HFFc6 (cell line): ENCODE data around the gene PNPLA7. TPM values are rescaled to one million over a fixed set of nuclear protein-coding genes. Genes with fewer than 3 reads are reported as not detected.

Source experiments
- DNase-seq: peaks from one replicate; pipeline ENCODE4 v3.0.0-alpha.2; 2018
- H3K27ac Mint-ChIP-seq: 2 replicates; pipeline ENCODE4 v1.8.0; 2020; ENCODE audit warnings: mild to moderate bottlenecking, mixed read lengths
- H3K27me3 Mint-ChIP-seq: 2 replicates; pipeline ENCODE4 v1.8.0; 2021; ENCODE audit warnings: mild to moderate bottlenecking, moderate library complexity, mixed read lengths; ENCODE audit not compliant: insufficient read depth
- H3K36me3 Mint-ChIP-seq: 2 replicates; pipeline ENCODE4 v1.8.0; 2021; ENCODE audit warnings: low read depth, mixed read lengths
- H3K4me1 Mint-ChIP-seq: 2 replicates; pipeline ENCODE4 v1.8.0; 2020; ENCODE audit warnings: low read depth, mixed read lengths
- H3K4me3 Mint-ChIP-seq: 2 replicates; pipeline ENCODE4 v1.8.0; 2020; ENCODE audit warnings: mild to moderate bottlenecking, moderate library complexity, mixed read lengths
- H3K9me3 Mint-ChIP-seq: 2 replicates; pipeline ENCODE4 v1.8.0; 2020; ENCODE audit warnings: mild to moderate bottlenecking, mixed read lengths
- CTCF ChIP-seq: fragments of 200-600 bp; sonication (generic); IDR thresholded peaks from 2 replicates; pipeline ENCODE4 v1.5.0; 2021; ENCODE audit warnings: antibody characterized with exemption, mild to moderate bottlenecking
- total RNA-seq, 6 experiments: library from RNA; stranded (reverse); fragmentation: NEBNext Ultra II Directional; extraction: Animal tissue kit (Norgen Biotek cat#: 25700); gene quantifications; 2 replicates in 1 of 6; 3 replicates in 5 of 6; pipeline ENCODE4 v1.2.3, GENCODE V29; 2021

The PNPLA7 gene
- total RNA-seq, 6 experiments from 2014 or later, result 0.20 to 0.90 (median 0.52) TPM

- TF ChIP-seq CTCF, result no peak
- Mint-ChIP-seq H3K4me3 (no peak overlapping the region), H3K9me3 (no peaks in the 10 kb centered on the region; the same call in 1 of the 2 replicates), H3K4me1 (no peaks in the 10 kb centered on the region), H3K36me3 (no peaks in the 10 kb centered on the region), H3K27ac (no peak overlapping the region), H3K27me3 (peaks cover 8% of the 10 kb centered on the region)
- DNase-seq, result no peak
Measured at GRCh38 chr9:137493364-137494103, 56.7 kb downstream of the PNPLA7 start.

GRCh38 chr9:137492464-137493363 is 57.5 kb downstream of the PNPLA7 start:
- H3K27ac Mint-ChIP-seq, result no peak overlapping the region
- H3K9me3 Mint-ChIP-seq, result no peaks in the 10 kb centered on the region
- no peaks in the 10 kb centered on the region for H3K36me3 Mint-ChIP-seq
- H3K4me1 Mint-ChIP-seq, result no peaks in the 10 kb centered on the region
- no peak for TF ChIP-seq CTCF
- no peak overlapping the region for H3K4me3 Mint-ChIP-seq
- H3K27me3 Mint-ChIP-seq, result peaks cover 10% of the 10 kb centered on the region
- DNase-seq, result no peak

GRCh38 chr9:137491735-137492432 is 58.3 kb downstream of the PNPLA7 start:
- Mint-ChIP-seq H3K27me3 (peaks cover 13% of the 10 kb centered on the region), H3K4me3 (no peak overlapping the region), H3K9me3 (no peaks in the 10 kb centered on the region), H3K27ac (no peak overlapping the region), H3K4me1 (no peaks in the 10 kb centered on the region), H3K36me3 (no peaks in the 10 kb centered on the region)
- no peak for TF ChIP-seq CTCF
- DNase-seq, result no peak

- no peak overlapping the region for H3K27ac Mint-ChIP-seq
- TF ChIP-seq CTCF, result no peak
- H3K4me1 Mint-ChIP-seq, result no peaks in the 10 kb centered on the region
- no peak for DNase-seq
- peaks cover 13% of the 10 kb centered on the region for H3K27me3 Mint-ChIP-seq
- no peaks in the 10 kb centered on the region for H3K36me3 Mint-ChIP-seq
- H3K4me3 Mint-ChIP-seq, result no peak overlapping the region
- H3K9me3 Mint-ChIP-seq, result no peaks in the 10 kb centered on the region
Measured at GRCh38 chr9:137490532-137491186, 59.5 kb downstream of the PNPLA7 start.

GRCh38 chr9:137488906-137489305 is 61.3 kb downstream of the PNPLA7 start:
- Mint-ChIP-seq H3K27me3 (peaks cover 13% of the 10 kb centered on the region), H3K27ac (no peak overlapping the region), H3K4me1 (no peaks in the 10 kb centered on the region), H3K9me3 (no peaks in the 10 kb centered on the region), H3K36me3 (no peaks in the 10 kb centered on the region), H3K4me3 (no peak overlapping the region)
- no peak for TF ChIP-seq CTCF
- DNase-seq, result no peak
